Uterine smooth muscle cell (primary cell): ENCODE data around the gene USP2. TPM values are rescaled to one million over a fixed set of nuclear protein-coding genes. Genes with fewer than 3 reads are reported as not detected.

Experiments
- total RNA-seq: library from RNA; depleted of rRNA; stranded (reverse); fragments of >200 nt; gene quantifications from 2 replicates; pipeline ENCODE4 v1.2.3, GENCODE V29; 2014

The USP2 gene, protein sequence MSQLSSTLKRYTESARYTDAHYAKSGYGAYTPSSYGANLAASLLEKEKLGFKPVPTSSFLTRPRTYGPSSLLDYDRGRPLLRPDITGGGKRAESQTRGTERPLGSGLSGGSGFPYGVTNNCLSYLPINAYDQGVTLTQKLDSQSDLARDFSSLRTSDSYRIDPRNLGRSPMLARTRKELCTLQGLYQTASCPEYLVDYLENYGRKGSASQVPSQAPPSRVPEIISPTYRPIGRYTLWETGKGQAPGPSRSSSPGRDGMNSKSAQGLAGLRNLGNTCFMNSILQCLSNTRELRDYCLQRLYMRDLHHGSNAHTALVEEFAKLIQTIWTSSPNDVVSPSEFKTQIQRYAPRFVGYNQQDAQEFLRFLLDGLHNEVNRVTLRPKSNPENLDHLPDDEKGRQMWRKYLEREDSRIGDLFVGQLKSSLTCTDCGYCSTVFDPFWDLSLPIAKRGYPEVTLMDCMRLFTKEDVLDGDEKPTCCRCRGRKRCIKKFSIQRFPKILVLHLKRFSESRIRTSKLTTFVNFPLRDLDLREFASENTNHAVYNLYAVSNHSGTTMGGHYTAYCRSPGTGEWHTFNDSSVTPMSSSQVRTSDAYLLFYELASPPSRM
- 0.11 and 1.00 TPM in 2 replicates for total RNA-seq

DNA sequence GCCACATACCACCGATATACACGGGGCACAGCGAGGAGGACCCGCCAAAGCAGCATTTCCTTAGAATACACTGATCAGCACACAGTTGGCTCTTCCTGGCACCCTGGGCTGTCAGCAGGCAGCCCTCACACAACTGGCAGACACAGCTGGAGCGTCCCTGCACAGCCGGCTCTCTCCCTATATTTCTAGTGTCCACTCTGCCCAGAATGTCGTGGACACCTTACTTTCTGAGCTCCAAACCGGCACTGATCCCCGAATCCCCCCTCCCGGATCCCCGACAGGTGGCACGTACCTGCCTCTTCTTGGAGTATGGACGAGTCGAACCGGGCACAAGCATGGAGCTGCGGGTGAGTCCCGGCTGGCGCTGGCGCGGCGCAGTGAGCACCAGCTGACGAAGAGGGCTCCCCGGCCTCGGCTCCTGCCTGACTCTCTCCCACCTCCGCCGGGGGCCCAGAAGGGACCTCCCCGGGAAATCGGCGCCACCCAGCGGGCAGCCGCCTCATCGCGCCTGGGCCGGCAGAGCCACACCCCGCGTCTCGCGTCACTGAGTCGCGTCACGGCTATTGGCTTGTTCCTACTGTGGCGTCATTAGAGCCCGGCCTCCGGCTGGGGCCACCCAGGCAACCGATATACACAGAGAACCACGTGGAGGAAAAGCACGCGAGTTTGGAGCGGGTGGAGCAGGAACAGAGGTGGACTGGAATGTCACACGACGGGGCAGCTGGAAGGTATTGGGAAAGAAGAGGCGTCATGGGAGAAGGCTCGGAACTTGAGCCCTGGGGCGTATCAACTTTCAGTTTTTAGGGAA, at the start of gene USP2:
TSS of gene USP2 (minus strand) at position 510 of the 808 bp plus-strand sequence. CDS start 8,210 bp downstream, outside the sequence.

DNA sequence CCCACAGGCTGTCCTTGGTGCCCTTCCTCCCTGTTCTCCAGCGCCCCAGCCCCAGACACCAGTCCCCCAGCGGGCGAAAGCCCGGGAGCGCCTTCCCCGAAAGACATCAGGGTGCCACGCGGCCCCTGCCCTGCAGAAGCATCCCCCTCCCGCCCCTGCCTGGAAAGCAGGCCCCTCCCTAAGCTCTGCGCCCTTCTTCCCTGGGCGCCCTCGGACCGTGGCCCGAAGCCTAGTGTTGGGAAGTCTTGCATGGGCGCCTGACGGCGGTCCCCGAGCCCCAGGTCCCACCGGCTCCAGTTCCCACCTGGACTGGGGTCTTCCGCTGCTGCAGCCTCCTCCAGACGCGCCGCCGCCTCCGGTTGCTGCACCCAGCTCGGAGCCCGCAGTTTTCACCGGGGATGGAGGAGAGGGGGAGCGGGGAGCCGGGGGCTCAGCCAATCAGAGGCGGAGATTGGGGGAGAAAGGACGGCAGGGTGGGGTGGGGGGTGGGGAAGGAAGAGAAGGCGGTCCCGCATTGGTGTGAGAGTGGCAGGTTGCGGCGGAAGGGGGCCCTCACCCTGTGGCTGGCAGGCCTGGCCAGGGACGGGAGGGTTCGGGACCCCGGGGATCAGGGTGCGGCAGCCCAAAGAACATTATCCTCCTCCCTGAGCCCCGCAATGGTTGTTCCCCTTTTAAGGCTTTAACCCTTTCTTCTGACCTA, 41.5 kb upstream of the USP2 start, which contains the start of gene THY1:
TSS of gene THY1 (minus strand) at position 364 of the 700 bp plus-strand sequence. CDS start 2,267 bp downstream, outside the sequence.

GRCh38 chr11:119346605-119347004, 34.9 kb downstream of the USP2 start, which contains the start of gene MFRP:
TSS of gene MFRP (minus strand) at chr11:119346705. CDS start at chr11:119346513, 192 bp downstream.

GRCh38 chr11:119340335-119341221, 40.9 kb downstream of the USP2 start, which contains the start of gene C1QTNF5:
TSS of gene C1QTNF5 (minus strand) at chr11:119340883. CDS start at chr11:119340397, 486 bp downstream.

GRCh38 chr11:119334174-119334930, 47.1 kb downstream of the USP2 start, which contains the start of gene RNF26:
TSS of gene RNF26 (plus strand) at chr11:119334527. CDS start at chr11:119335123, 596 bp downstream.

GRCh38 chr11:119316729-119317591, 64.5 kb downstream of the USP2 start, which contains the start of gene MCAM:
TSS of gene MCAM (minus strand) at chr11:119317130. CDS start at chr11:119317101, 29 bp downstream.

Other genes with a start within 250 kb of the USP2 start
- gene ABCG4, start 232.6 kb downstream of the USP2 start, total RNA-seq = under 0.01 and 0.12 TPM in 2 replicates
- 9.6 and 15.2 TPM in 2 replicates for gene NLRX1, start 213.0 kb downstream of the USP2 start, total RNA-seq
- not detected in 2 replicates for gene NHERF4, start 196.2 kb downstream of the USP2 start, total RNA-seq
- 11.0 and 11.4 TPM in 2 replicates for gene CBL, start 175.4 kb downstream of the USP2 start, total RNA-seq
- gene MCAM, start 64.6 kb downstream of the USP2 start, total RNA-seq = 20.5 and 27.0 TPM in 2 replicates
- 7.2 and 8.4 TPM in 2 replicates for gene RNF26, start 47.2 kb downstream of the USP2 start, total RNA-seq
- gene C1QTNF5, start 40.8 kb downstream of the USP2 start, total RNA-seq = 3.5 and 15.2 TPM in 2 replicates
- gene MFRP, start 35.0 kb downstream of the USP2 start, total RNA-seq = not detected in 2 replicates
- gene THY1, start 41.5 kb upstream of the USP2 start, total RNA-seq = 162 and 218 TPM in 2 replicates